H1 (cell line): ENCODE measurements around the gene MYL5. TPM values are rescaled to one million over a fixed set of nuclear protein-coding genes. Genes with fewer than 3 reads are reported as not detected.

Source experiments
- CTCF ChIA-PET: fragments of 300-600 bp; sonication (Branson Sonifier 250); formaldehyde crosslinking; loops from one replicate; lab custom pipeline; 2021; ENCODE audit not compliant: partially characterized antibody; lab: Charles Lee
- POLR2A ChIA-PET: fragments of 300-600 bp; sonication (Branson Sonifier 250); formaldehyde crosslinking; loops from one replicate; lab custom pipeline; 2021; ENCODE audit warnings: inconsistent platforms; ENCODE audit not compliant: partially characterized antibody; lab: Charles Lee
- DNase-seq, 2 experiments: peaks; one replicate each; pipeline versions ENCODE4 v3.0.0 to v3.0.0-alpha.2; 2010 to 2022; ENCODE audit warnings: low spot score in 2 of 2, low read depth in 1 of 2, mixed read lengths in 1 of 2
- FAIRE-seq: peaks from 2 replicates; lab custom pipeline; 2011; peaks lifted over from hg19 to GRCh38; lab: Jason Lieb, UNC
- H2AFZ ChIP-seq: 2 replicates; pipeline ENCODE4 v1.8.1; 2012; ENCODE audit warnings: low read length, inconsistent platforms
- H2AK5ac ChIP-seq: 2 replicates; pipeline ENCODE4 v1.6.1; 2013; ENCODE audit warnings: low read depth, low read length
- H2BK120ac ChIP-seq: replicated peaks from 2 replicates; pipeline ENCODE3; 2013; ENCODE audit warnings: low read depth, low read length, inconsistent platforms
- H2BK12ac ChIP-seq: 2 replicates; pipeline ENCODE4 v1.6.1; 2013; ENCODE audit warnings: low read depth, low read length
- H2BK15ac ChIP-seq: 2 replicates; pipeline ENCODE4 v1.6.1; 2013; ENCODE audit warnings: low read length
- H2BK20ac ChIP-seq: 2 replicates; pipeline ENCODE4 v1.6.1; 2013; ENCODE audit warnings: low read length
- H2BK5ac ChIP-seq: 2 replicates; pipeline ENCODE4 v1.6.1; 2013; ENCODE audit warnings: low read depth, low read length
- H3K14ac ChIP-seq: 2 replicates; pipeline ENCODE4 v1.6.1; 2013; ENCODE audit warnings: inconsistent platforms; ENCODE audit not compliant: insufficient read length
- H3K18ac ChIP-seq: 2 replicates; pipeline ENCODE4 v1.6.1; 2013; ENCODE audit warnings: low read length; ENCODE audit errors: extremely low read depth
- H3K23ac ChIP-seq: 2 replicates; pipeline ENCODE4 v1.6.1; 2013; ENCODE audit warnings: inconsistent platforms; ENCODE audit not compliant: insufficient read length
- H3K23me2 ChIP-seq: 2 replicates; pipeline ENCODE4 v1.6.1; 2013; ENCODE audit warnings: low read depth, low read length
- H3K27ac ChIP-seq: 2 replicates; pipeline ENCODE4 v1.6.1; 2011; ENCODE audit warnings: low read depth, low read length, inconsistent platforms
- H3K27me3 ChIP-seq, 4 experiments: replicated peaks in 1 of 4; 1 replicate in 1 of 4; 2 replicates in 3 of 4; pipeline versions ENCODE4 v1.6.1 to v1.8.1; 2011 to 2013; ENCODE audit warnings: low read length in 3 of 4, mild to moderate bottlenecking in 3 of 4, inconsistent platforms in 2 of 4, mixed read lengths in 2 of 4, moderate library complexity in 1 of 4; ENCODE audit not compliant: control insufficient read depth in 3 of 4, insufficient read depth in 3 of 4; ENCODE audit errors: extremely low read depth in 1 of 4
- H3K36me3 ChIP-seq, 4 experiments: 2 replicates each; pipeline versions ENCODE4 v1.6.1 to v1.8.1; 2011 to 2013; ENCODE audit warnings: mild to moderate bottlenecking in 4 of 4, low read length in 3 of 4, moderate library complexity in 2 of 4, control low read depth in 1 of 4, inconsistent platforms in 1 of 4; ENCODE audit not compliant: insufficient read depth in 4 of 4, control insufficient read depth in 2 of 4
- H3K4ac ChIP-seq: replicated peaks from 2 replicates; pipeline ENCODE3; 2013; ENCODE audit warnings: low read length, low read depth, mixed read lengths, inconsistent platforms; ENCODE audit not compliant: insufficient read length
- H3K4me1 ChIP-seq, 4 experiments: replicated peaks in 1 of 4; 1 replicate in 1 of 4; 2 replicates in 3 of 4; pipeline versions ENCODE4 v1.6.1 to v1.8.1; 2011 to 2013; ENCODE audit warnings: low read length in 3 of 4, inconsistent platforms in 2 of 4, mixed read lengths in 1 of 4; ENCODE audit not compliant: insufficient read depth in 4 of 4, control insufficient read depth in 3 of 4
- H3K4me2 ChIP-seq, 2 experiments: 2 replicates each; pipeline versions ENCODE4 v1.6.1 to v1.8.1; 2011 to 2013; ENCODE audit warnings: low read depth in 2 of 2, low read length in 2 of 2, control low read depth in 1 of 2, inconsistent platforms in 1 of 2, mild to moderate bottlenecking in 1 of 2; ENCODE audit not compliant: insufficient read depth in 1 of 2
- H3K4me3 ChIP-seq, 4 experiments: fragments of 200-600, 300-600 bp in 1 of 4; sonication (generic), shearing (Covaris generic), sonication (Bioruptor Twin) in 1 of 4; 2 replicates each; pipeline versions ENCODE4 v1.5.1 to v1.8.1; 2011 to 2016; ENCODE audit warnings: low read length in 4 of 4, low read depth in 3 of 4, control low read depth in 2 of 4, inconsistent platforms in 2 of 4, mild to moderate bottlenecking in 2 of 4, mixed read lengths in 1 of 4, moderate library complexity in 1 of 4; ENCODE audit not compliant: insufficient read depth in 2 of 4; ENCODE audit errors: extremely low read depth in 1 of 4
- H3K56ac ChIP-seq: replicated peaks from 2 replicates; pipeline ENCODE3; 2013; ENCODE audit warnings: low read depth, mild to moderate bottlenecking, mixed read lengths, low read length, inconsistent platforms; ENCODE audit not compliant: insufficient read length
- H3K79me1 ChIP-seq: 2 replicates; pipeline ENCODE4 v1.6.1; 2013; ENCODE audit warnings: low read depth, low read length, control low read depth
- H3K79me2 ChIP-seq, 2 experiments: 2 replicates each; pipeline versions ENCODE4 v1.6.1 to v1.8.1; 2012 to 2013; ENCODE audit warnings: low read length in 2 of 2, mild to moderate bottlenecking in 2 of 2, inconsistent platforms in 1 of 2; ENCODE audit not compliant: insufficient read depth in 2 of 2, control insufficient read depth in 1 of 2
- H3K9ac ChIP-seq, 4 experiments: replicated peaks in 1 of 4; 1 replicate in 1 of 4; 2 replicates in 3 of 4; pipeline versions ENCODE4 v1.6.1 to v1.8.1; 2011 to 2013; ENCODE audit warnings: low read depth in 3 of 4, low read length in 3 of 4, control low read depth in 2 of 4, mild to moderate bottlenecking in 2 of 4, moderate library complexity in 2 of 4, inconsistent platforms in 1 of 4; ENCODE audit errors: extremely low read depth in 1 of 4
- H3K9me3 ChIP-seq, 2 experiments: 2 replicates each; pipeline versions ENCODE4 v1.6.1 to v1.8.1; 2012 to 2013; ENCODE audit warnings: mild to moderate bottlenecking in 2 of 2, moderate library complexity in 2 of 2, control low read depth in 1 of 2, inconsistent platforms in 1 of 2, low read depth in 1 of 2, low read length in 1 of 2, mixed read lengths in 1 of 2; ENCODE audit not compliant: insufficient read depth in 2 of 2
- H4K20me1 ChIP-seq, 2 experiments: replicated peaks in 1 of 2; 2 replicates each; pipeline versions ENCODE3 to v1.8.1; 2011 to 2013; ENCODE audit warnings: inconsistent platforms in 2 of 2, low read length in 2 of 2, mild to moderate bottlenecking in 1 of 2; ENCODE audit not compliant: insufficient read depth in 2 of 2, control insufficient read depth in 1 of 2
- H4K5ac ChIP-seq: 2 replicates; pipeline ENCODE4 v1.6.1; 2013; ENCODE audit warnings: low read length, low read depth, mixed read lengths, inconsistent platforms; ENCODE audit not compliant: insufficient read length
- H4K8ac ChIP-seq: 2 replicates; pipeline ENCODE4 v1.8.0; 2013; ENCODE audit warnings: mild to moderate bottlenecking, moderate library complexity, low read length, inconsistent platforms; ENCODE audit not compliant: insufficient read depth; ENCODE audit errors: extremely low read depth
- H4K91ac ChIP-seq: replicated peaks from 2 replicates; pipeline ENCODE3; 2013; ENCODE audit warnings: low read length, mixed read lengths, inconsistent platforms; ENCODE audit not compliant: insufficient read length
- BACH1 ChIP-seq: IDR thresholded peaks from 2 replicates; pipeline ENCODE4 v1.6.1; 2012; ENCODE audit warnings: low read length, improper control_type of control experiment
- E2F6 ChIP-seq: IDR thresholded peaks from 2 replicates; pipeline ENCODE4 v1.6.1; 2012; ENCODE audit warnings: inconsistent platforms
- WGBS, 2 experiments: shearing (Covaris generic) in 1 of 2; methylation state at CpG; one replicate each; pipeline versions ENCODE4 v1.1.6 to v1.1.7; 2013 to 2015; ENCODE audit warnings: low lambda C conversion rate in 2 of 2, mixed read lengths in 2 of 2, inconsistent platforms in 1 of 2, low coverage in 1 of 2, missing lambda C conversion rate in 1 of 2; ENCODE audit not compliant: insufficient replicate concordance in 2 of 2, insufficient coverage in 1 of 2, insufficient read length in 1 of 2; ENCODE audit errors: extremely low coverage in 1 of 2, missing lambda C conversion rate in 1 of 2; 5-methylcytosine and 5-hydroxymethylcytosine counted together
- polyA plus RNA-seq, 7 experiments: library from polyadenylated mRNA; depleted of rRNA in 3 of 7; stranded (reverse) in 5 of 7; unstranded in 2 of 7; fragments of >200 nt in 5 of 7; fragments of 200-250 nt in 2 of 7; gene quantifications; 1 replicate in 5 of 7; 2 replicates in 1 of 7; 4 replicates in 1 of 7; pipeline versions ENCODE4 v1.2.1 to v1.2.3, GENCODE V29; 2011 to 2013; ENCODE audit warnings: missing spikeins in 2 of 7, mixed read lengths in 2 of 7
- total RNA-seq: library from RNA; stranded (reverse); fragmentation: NEBNext Ultra II Directional; extraction: Animal tissue kit (Norgen Biotek cat#: 25700); gene quantifications from 2 replicates; pipeline ENCODE4 v1.2.1, GENCODE V29; 2021

MYL5 gene
- total and polyA plus RNA-seq, 2 of the 8 experiments (the other 6 are each of a cell fraction or from before 2014, with no cell fraction given), result 5.7 to 6.8 TPM

GRCh38 chr4:692771-693554 is 18.6 kb downstream of the MYL5 start:
- Histone ChIP-seq H3K23ac (no peak overlapping the region), H3K18ac (no peak overlapping the region; the same call in 1 of the 2 replicates), H4K91ac (peak overlapping the region; percentile 62), H2AK5ac (no peak overlapping the region), H2BK12ac (peak overlapping the region; percentile 30), H3K4me2 (no peak overlapping the region), H2AFZ (peak overlapping the region; percentile 28; the same call in 1 of the 2 replicates), H3K9me3 (no peaks in the 10 kb centered on the region), H3K36me3 (no peaks in the 10 kb centered on the region), H3K23me2 (peaks cover 8% of the 10 kb centered on the region; the same call in 1 of the 2 replicates), H3K14ac (no peak overlapping the region), H3K27ac (no peak overlapping the region), H3K4me3 (no peak overlapping the region), H2BK120ac (no peak overlapping the region), H2BK15ac (peak overlapping the region; percentile 95; the same call in 1 of the 2 replicates), H3K79me2 (no peaks in the 10 kb centered on the region), H3K4me1 (peaks cover 0 to 17% (median 8%) of the 10 kb centered on the region in 4 experiments; a peak in 6 of 7 replicates), H2BK20ac (peak overlapping the region; percentile 0; the same call in 1 of the 2 replicates), H3K27me3 (peaks cover 0 to 4% (median 0%) of the 10 kb centered on the region in 4 experiments; a peak in 1 of 7 replicates), H4K5ac (no peak overlapping the region), H3K4ac (no peak overlapping the region), H3K79me1 (no peaks in the 10 kb centered on the region), H3K56ac (no peak overlapping the region), H2BK5ac (no peak overlapping the region; the same call in 1 of the 2 replicates), H4K20me1 (no peaks in the 10 kb centered on the region), H3K9ac (no peak overlapping the region), H4K8ac (peak overlapping the region; percentile 59)
- FAIRE-seq (no peak), DNase-seq (no peak)
- ChIA-PET POLR2A (interaction anchor here (0.7 to 1.7 kb wide), 2 partner anchors 15 to 27 kb away, joined by 3 to 5 read pairs; no protein-coding TSS in a partner anchor), CTCF (interaction anchor here (1.2 to 3.2 kb wide), 3 partner anchors 8 to 73 kb away, joined by 5 to 15 read pairs (median 7); no protein-coding TSS in a partner anchor)
- TF ChIP-seq E2F6, result peak; percentile 33; the same call in 1 of the 2 replicates
- TF ChIP-seq BACH1, result no peak
- WGBS, 2 experiments, result 84% methylated on average over 29 of the region's 32 CpGs; no CpG with 5 or more reads in 1 of the 2 experiments
